GM11168 (cell line): Measurements from ENCODE around the gene RARRES2.

Experiments
- in situ Hi-C: fragments of 300-500 bp; cut with MboI; formaldehyde crosslinking; loops from one replicate; pipeline ENCODE4 v1.12.0; 2022; ENCODE audit warnings: low sequenced_read_pairs; ENCODE audit not compliant: unreplicated experiment

RARRES2 gene

DNA sequence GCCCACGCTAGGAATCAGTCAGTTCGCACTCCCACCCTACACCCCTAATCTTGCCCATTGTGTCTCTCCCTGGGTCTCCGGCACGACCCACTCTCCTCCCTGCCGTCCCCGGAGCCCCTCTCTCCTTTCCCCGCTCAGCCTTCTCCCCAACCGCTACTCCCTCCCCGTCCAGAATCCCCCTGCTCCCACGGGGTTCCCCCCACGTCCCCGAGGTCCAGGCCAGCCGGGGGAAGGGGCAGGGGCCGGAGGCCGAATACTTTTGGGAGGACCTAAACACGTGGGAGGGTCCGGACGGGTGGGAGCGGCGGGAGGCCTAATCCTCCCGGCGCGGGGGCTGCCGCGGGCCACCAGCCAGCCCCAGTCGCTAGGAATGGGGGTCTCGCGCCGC lies 560 bp downstream of the RARRES2 start:
- in situ Hi-C loops: no loop called here

DNA sequence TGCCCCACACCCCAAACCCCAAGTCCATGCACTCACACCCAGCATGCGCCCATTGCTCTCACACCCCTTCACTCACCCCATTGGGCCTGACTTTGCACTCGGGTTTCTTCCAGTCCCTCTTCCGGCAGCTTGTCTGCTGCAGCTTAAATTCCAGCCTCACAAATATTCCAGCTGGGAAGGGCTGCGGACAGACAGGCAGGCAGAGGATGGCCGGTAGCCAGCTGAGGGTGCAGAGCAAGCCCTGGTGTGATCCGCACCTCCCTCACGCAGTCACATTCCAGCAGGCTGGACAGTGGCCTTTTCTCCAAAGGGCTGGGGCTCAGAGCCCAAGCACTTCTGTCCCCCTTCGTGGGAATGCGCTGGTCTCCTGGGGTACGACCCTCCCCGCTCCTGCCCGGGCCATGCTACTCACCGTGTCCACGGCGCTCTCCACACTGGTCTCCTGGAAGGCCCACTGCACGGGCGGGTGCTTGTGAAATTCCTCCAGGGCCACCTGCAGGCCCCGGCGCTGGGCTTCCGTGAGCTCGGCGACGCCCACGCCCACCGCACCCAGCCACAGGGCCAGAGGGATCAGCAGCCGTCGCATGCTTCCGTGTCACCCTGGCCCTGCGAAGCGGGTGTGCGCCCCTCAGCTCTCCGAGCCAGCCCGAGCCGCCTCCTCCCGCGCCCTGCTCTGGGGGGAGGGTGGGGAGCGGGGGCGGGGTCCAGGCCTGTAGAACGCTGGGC lies 1.2 kb downstream of the RARRES2 start:
- in situ Hi-C loops: no loop called here

DNA sequence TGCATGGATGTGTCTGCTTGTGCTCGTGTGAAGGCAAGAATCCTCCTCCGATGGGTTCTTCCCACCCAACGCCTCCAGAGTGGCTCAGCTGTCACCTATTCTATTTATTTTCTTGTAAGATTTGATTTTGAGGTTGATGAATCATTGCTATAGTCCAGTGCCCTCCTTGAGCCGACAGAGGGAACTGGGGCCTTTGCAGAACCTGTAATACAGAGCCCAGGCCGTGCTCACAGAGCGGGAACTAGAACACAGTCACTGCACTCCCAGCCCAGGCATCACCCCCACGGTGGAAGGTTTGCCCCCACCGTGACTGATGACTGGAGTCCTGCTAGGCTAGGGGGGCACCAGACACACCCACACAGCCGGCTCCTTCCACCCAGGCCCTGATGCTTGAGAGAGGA lies 2.0 kb downstream of the RARRES2 start:
- in situ Hi-C loops: no loop called here

DNA sequence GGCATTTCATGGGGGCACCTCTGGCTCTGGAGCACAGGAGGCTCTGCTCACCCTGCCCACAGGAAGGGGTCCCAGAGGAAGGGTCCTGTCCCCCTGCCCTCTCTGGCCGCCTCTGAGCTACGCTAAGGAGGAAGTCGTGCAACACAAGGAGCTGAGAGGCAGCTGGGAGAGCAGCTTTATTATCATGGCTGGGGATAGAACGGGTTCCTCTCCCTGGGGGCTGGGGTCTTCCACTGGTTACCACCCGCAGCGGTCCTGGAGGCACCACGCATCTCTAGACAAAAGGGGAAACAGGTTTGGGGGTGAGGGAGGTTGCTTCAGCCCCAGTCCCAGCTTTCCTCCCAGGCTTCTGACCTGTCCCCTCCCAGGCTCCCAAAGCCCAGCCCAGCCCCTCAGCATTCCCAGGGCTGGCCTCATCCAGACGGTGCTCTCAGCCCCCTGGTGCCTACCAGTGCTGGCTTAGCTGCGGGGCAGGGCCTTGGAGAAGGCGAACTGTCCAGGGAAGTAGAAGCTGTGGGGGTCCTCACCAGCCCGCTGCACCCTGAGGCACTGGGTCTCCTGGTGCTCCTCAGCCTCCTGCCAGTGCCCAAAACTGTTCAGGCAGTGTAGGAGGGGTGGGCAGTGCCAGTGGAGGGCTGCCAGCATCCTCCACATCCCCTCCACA lies 3.1 kb downstream of the RARRES2 start:
- in situ Hi-C loops: no loop called here

DNA sequence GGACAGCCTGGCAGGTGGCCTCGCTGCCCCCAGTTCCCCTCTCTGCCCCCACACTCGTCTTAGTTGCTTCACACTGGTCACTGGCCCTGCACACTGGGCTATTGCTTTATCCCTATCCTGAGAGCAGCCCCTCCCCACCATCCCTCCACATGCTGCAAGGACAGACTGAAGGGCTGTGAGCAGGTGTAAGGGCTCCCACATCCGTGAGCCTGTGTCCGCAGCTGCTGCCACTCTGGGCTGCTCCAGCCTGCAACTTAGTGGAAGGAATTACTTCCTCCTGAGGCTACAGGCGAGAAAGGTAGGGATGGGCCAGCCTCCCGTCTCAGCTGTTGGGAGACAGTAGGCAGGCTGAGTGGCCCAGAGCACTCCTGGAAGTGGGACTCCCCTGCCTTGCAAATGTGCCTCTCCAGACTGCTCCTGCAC lies 3.8 kb downstream of the RARRES2 start:
- in situ Hi-C loops: no loop called here

DNA sequence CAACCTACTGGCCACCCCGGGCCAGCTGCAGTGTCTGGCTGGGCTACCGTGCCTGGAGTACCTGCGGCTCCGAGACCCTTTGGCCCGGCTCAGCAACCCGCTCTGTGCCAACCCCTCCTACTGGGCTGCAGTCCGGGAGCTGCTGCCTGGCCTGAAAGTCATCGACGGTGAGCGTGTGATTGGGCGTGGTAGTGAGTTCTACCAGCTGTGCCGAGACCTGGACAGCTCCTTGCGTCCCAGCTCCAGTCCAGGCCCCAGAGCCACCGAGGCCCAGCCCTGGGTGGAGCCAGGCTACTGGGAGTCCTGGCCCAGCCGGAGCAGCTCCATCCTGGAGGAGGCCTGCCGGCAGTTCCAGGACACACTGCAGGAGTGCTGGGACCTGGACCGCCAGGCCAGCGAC lies 4.2 kb downstream of the RARRES2 start:
- in situ Hi-C loops: no loop called here

DNA sequence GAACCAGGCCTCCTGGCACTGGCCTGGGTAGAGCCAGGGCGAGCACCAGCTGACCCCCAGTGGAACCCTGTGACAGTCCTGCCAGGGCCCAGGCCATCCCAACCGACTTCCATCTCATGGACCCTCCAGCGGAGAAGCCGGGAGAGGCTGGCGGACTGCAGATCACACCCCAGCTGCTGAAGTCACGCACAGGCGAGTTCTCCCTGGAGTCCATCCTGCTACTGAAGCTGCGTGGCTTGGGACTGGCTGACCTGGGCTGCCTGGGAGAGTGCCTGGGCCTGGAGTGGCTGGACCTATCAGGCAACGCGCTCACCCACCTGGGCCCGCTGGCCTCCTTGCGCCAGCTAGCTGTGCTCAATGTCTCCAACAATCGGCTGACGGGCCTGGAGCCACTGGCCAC lies 4.7 kb downstream of the RARRES2 start:
- in situ Hi-C loops: no loop called here

DNA sequence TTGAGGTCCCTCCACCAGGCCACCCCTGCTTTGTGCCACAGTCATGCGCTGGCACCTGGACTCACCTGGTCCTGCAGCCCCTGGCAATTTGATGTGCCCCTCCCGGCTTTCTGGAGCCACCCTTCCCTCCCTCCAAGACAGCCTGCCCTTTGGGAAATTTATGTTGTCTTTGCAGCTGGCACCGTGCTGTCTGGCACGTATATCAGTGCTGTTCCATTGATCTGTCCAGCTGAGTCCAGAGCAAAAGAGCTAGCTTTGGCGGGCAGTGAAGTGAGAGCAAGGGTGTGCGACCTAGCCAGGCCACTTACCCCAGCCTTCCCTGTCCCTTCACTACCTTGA lies 5.7 kb downstream of the RARRES2 start:
- in situ Hi-C loops: no loop called here

DNA sequence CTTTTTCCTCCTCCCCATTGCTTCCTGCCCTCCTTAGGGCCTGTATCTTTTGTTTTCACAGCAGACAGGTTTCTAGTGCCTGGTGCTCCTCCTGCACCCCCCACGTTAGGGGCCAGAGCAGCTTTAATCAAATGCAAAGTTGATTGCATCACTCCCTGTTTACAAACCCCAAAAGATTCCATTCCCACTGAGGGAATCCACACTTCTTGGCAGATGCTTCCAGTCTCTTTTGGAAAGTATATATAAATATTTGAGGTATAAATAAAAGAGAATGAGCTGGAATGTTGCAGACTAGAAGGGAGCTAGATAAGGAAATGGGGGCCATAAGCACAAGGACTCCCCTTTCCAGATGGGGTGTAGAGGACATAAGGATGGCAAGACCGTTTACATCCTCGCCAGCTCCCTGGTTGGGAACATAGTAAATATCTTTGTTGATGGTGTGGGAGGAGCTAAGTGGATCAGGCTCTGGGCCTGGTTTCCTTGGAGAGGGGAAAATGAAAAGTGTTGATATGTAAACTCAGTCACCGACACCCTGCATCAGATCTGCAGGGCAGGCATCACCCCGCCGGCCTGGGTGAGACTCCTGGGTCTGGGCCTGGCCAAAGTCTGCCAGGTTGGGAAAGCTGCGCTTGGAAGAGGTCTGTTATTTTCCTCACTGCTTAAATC lies 6.2 kb downstream of the RARRES2 start:
- in situ Hi-C loops: no loop called here

DNA sequence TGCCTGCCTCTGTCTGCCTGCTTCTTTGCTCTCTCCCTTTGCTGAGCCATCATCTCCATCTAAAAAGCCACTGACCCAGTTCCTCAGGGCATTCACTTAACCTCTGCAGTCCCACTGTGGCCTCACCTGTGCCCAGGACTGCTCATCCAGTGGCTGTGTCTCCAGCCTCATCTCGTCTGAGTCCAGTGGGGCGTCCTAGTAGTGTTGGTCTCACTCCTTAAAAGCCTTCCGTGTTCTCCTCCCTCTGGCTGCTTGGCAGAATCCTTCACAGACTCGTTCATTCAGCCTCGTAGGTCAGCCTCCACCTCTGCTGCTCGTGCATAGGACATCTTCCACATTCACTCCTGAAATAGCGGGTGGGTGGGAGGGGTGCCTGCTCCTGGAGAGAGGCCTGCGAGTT lies 7.3 kb downstream of the RARRES2 start:
- in situ Hi-C loops: no loop called here

DNA sequence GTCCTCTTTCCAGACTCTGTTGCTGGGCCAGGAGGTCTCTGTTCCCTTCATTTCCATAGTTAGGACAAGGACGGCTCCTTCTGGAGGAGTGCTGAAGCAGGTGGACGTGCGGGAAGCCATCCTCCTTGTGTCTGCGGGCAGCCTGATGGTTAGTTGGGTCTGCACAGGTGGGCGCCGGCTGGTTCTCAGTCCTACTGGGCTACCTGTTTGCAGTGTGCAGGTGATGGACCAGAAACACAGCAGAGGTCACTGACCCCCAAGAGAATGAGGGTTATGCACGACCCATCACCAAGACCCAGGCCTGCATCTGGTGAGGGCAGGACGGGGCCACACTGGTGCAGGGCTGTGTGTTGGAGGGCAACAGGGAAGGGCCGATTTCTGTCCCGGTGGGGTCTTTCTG lies 7.8 kb downstream of the RARRES2 start:
- in situ Hi-C loops: no loop called here

DNA sequence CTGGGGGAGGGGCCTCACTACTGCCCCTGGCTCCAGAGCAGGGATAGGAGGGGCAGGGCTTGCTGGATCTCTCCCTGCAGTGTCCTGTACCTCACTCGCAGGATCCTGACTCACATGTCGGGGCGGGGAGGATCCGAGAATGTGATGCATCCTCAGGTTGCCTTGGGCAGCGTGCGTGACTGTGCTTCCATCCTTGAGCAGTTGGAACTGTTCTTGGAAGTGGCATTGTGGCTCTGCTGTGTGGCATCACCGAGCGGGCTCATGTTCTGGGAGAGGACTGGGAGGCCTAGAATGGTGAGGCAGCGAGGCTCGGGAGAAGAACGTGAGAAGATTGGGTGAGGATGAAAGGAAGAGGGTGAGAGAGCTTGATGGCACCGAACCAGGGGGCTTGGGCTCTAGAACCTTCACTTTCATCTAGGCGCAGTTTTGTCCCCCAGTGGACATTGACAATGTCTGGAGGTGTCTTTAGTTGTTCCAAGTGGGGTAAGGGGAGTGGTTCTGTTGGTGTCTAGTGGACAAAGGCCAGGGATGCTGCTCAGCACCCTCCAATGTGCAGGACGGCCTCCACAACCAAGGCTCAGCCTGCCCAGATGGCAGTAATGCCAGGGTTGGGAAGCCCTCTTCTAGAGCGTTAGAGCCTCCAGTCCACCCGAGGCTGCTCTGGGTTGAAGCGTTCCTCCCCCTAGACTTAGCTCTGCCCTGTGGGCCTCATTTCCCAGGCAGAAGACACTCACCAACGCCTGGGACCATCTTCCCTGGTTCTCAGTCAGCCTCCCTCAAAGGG lies 8.4 kb downstream of the RARRES2 start:
- in situ Hi-C loops: no loop called here

DNA sequence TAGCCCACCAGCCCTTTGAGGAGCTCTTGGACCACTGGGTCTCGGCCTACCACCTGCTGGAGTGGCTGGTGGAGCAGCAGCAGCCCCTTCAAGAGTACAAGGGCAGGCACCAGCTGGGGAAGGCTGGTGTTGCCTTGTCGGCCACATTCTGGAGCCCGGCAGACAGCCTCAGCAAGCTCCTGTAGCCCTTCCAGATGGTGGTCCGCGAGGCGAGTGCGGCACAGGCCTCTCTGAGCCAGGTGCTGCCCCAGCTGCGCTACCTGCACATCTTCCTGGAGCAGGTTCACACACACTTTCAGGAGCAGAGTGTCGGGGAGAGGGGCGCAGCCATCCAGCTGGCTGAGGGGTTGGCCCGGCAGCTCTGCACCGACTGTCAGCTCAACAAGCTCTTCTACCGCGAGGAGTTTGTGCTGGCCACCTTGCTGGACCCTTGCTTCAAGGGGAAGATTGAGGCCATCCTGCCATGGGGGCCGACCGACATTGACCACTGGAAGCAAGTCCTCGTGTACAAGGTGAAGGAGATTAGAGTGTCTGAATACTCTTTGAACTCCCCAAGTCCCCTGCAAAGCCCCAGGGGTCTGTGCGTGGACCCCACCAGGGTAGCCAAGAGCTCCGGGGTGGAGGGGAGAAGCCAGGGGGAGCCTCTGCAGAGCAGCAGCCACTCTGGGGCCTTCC lies 11.1 kb downstream of the RARRES2 start:
- in situ Hi-C loops: no loop called here

DNA sequence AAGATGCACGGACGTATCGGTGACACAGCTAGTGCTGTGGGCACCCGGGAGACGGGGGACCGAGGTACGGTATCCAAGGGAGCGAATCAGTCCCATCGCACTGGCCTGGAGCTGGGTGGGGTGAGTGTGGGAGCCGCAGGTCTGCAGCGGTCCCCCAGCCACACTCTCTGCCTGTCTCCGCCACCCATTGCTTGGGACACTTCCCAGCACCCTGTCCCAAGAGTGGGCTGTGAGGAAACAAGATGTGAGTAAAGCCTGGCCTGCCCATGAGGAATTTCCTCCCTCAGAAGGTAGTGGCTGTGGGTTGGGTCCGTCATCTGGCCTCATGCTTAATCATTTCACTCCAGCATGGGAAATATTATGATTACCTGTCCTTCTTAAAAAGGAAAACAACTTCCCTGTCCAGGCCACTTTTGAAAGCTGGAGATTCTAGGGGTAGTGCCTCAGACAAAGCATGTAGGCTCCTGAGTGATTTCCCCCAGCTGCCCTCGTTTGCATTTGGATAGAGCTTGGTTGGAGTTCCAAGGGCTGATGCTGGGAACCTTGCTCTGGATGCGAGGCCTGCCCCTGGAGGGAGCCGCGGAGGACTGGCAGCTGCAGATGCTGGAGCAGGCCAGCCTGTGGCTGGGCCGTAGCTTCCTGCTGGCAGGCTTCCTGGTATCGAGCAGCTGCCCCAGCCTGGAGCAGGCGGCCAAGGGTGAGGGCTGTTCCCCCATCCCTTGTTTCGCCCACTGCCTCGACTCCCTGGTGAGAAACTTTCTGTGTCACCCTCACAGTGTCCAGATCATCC lies 11.9 kb downstream of the RARRES2 start:
- in situ Hi-C loops: no loop called here

DNA sequence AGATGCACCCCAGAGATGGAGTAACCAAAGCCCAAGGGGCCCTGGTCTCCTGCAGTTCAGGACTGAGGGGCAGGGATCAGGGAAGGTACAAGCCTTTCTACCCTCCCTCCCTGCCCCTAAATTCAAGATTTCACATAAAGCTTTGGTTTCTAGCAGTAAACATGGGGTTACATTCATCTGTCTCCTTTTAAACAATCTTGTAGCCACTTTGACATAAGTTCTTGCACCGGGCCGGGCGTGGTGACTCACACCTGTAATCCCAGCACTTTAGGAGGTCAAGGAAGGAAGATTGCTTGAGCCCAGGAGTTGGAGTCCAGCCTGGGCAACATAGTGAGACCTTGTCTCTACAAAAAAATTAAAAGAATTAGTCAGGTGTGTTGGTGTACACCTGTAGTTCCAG lies 14.1 kb downstream of the RARRES2 start:
- in situ Hi-C loops: no loop called here

DNA sequence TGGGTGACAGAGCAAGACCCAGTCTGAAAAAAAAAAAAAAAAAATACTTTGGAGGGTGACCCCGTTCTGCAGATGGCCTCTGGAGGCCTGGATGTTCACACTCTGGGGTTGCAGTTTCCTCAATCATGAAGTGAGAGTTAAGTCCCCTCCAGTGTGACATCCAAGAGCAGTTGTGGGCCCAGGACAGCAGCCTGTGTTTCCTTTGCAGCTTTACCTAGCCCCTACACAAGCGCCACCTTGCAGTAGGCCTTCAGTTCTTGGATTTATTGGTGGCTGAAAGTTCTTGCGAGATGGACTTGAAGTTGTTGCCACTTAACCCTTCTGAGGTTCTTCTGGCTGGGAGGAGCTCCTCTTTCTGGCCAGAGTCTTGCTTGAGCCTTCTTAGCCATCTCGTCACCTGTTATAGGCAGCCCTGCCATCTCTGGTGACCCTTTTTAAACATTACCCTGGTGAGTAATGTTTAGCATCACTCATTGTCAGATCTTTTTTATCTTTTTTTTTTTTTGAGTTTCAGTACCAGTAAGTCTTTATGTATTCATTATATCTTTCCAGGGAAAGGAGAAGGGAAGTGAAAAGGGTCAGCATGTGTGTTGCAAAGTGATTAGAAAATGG lies 14.7 kb downstream of the RARRES2 start:
- in situ Hi-C loops: no loop called here

DNA sequence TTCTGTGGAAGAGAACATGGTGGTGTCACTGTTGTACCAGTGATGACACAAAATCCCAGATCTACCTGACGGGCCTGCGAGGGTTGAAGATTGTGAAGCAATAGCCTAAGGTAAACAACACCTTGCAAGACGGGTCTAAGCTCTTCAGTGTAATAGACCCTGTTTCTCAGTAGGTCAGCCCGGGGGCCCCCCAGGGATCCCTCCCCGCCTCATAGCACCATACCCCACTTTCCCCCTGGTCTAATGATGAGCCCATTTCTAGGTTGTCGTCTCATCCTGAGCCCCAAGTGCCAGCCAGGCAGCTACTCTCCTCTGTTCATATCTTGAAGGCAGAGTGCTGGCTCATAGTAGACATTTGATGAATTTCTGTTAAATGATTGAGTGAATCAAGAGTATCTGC lies 15.5 kb downstream of the RARRES2 start:
- in situ Hi-C loops: no loop called here

DNA sequence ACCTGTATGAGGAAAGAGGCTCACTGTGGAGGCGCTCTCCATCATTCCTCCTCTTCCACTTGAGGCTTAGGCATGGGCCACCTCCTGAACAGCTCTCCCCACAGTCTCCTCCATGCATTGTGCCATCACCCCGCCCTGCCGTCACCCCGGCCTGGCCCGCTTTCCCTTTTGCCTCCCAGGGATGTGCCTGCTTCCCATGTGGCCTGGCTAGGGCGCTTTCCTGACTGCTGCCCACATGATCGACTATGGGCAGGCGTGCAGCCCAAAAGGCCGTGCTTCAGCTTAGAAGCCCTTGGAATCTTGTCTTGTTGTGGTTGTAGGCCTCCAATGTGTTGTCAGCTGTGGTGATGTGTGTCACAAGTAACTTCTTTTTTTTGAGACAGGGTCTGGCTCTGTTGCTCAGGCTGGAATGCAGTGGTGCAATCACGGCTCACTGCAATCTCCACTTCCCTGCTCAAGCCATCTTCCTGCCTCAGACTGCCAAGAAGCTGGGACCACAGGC lies 16.3 kb downstream of the RARRES2 start:
- in situ Hi-C loops: no loop called here

DNA sequence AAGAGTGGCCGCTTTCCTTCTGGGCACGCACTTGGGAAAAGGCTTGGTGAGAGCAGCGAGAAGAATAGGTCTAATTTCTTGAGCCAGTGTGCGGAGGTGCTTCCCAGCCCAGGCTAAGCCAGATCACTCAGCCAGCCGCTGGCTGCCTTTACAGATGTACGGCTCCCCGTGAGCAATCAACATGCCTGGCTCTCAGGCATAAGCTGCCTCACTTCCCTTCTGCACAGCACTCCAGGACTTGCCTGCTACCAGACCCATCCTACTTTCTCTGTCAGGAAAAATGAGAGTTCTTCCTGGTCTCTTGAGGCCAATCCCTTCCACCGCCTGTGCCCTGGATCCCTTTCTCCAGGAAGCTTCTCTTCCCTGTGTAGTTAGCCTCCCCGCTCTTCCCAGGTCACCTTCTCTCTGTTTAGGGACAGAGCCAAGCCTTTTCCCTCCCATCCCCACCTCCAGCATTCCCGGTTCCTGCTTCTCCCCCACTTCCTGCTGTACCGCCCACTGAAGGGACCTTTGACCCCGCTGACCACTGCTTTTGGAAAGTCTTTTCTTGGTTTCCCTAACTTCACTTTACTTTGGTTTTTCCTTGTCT lies 17.0 kb downstream of the RARRES2 start:
- in situ Hi-C loops: no loop called here
